GM19438 (cell line): Measurements from ENCODE around the gene IFT43.

Experiments used
- ATAC-seq: cut with Tn5 transposase; IDR thresholded peaks from one replicate; pipeline ENCODE4 v1.9.1; 2021; ENCODE audit warnings: low read depth; ENCODE audit not compliant: unreplicated experiment

Gene IFT43

GRCh38 chr14:76067536-76067935, 82.0 kb downstream of the IFT43 start:
- no peak for ATAC-seq

- no peak for ATAC-seq
These were observed 88.2 kb downstream of the IFT43 start for GRCh38 chr14:76073717-76074116.

GRCh38 chr14:76077340-76077739, 91.8 kb downstream of the IFT43 start:
- no peak for ATAC-seq

- ATAC-seq: no peak
These were observed 92.9 kb downstream of the IFT43 start for GRCh38 chr14:76078501-76078900.

- ATAC-seq: no peak
These were observed 94.5 kb downstream of the IFT43 start for GRCh38 chr14:76080025-76080424.

DNA sequence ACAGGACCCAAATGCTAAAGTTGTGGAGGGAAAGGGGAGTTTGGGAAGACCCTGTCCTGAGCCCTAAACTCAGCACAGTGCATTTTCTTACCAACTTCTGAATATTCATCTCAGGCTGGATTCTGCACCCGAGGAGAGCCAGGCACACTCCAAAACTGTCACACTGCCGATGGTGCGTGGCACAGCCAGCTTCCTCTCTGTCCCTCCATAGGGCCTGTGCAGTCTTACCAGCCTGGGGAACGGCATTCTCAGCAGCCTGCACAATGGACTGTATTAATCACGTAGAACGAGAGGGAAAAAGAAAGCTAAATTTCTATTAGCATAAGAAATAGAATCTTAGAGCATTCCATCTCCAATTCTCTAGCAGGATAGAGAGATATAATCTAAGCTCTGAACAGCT, 94.9 kb downstream of the IFT43 start:
- ATAC-seq: no peak

- ATAC-seq: no peak
These were observed 96.1 kb downstream of the IFT43 start for GRCh38 chr14:76081642-76082041.

DNA sequence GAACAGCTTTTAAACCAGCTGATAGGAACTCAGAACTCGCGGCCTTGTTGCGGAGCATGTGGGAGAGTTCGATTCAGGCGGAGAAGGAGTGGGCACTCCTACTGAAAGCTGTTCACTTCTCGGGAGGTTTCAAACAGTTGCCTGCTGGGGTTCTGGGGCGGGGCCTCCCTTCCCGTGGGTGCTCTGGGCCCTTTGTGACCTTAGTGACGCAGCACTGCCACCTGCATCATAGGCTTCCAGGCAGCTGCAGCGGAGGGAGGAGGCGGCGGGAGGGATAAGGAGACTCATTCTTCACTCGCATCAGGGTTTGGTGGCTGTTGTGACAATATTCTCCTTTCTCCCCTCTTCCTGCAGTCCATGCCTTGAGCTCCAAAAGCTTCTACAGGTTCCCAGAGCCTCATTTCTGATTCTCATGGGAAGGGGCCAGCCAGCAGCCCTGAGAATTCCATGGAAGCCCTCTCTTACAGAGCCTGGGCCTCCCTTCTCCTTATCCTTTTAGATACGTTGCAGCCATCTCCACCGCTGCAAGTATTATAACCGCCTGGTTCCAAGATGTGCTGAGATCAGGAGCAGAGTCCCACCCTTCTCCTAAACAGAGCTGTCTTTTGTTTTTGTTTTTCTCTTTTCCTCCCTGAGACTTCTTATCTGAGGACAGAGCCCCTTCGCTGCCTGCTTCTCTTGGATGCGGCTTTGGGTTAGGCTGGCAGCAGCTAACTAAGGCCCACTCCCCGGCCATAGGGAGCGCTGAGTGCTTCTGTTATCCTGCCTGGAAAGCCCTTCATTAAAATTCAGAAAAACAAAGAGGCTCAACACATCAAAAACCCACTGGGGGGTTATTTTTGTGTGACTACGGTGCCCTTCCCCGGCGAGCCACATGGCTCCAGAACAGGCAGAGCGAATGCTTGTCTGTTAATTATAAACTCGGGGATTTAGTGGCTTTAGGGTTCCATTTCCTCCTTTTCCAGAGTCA, 98.5 kb downstream of the IFT43 start:
- ATAC-seq: no peak

- ATAC-seq: no peak
These were observed 99.8 kb downstream of the IFT43 start for GRCh38 chr14:76085358-76085757.

DNA sequence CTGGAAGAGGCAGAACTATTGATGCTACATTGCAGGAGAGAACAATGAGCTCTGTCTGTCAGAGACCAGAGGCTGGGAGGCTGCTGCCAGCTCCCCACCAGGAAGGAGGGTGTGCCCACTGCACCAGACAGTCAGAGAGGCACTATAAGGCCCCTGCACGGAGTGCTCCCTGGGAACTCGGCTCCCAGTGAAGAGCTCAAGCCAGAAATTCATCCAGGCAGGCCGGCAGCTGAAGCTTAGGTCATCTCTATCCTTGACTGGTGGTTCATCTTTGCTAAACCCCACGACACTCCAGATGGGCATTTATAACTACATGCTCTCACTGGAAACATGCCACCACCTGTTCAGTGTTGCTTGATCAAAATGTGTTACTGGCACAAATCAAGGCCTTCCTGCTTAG, 101.1 kb downstream of the IFT43 start:
- no peak for ATAC-seq

- ATAC-seq: no peak
These were observed 102.8 kb downstream of the IFT43 start for GRCh38 chr14:76088326-76088725.

DNA sequence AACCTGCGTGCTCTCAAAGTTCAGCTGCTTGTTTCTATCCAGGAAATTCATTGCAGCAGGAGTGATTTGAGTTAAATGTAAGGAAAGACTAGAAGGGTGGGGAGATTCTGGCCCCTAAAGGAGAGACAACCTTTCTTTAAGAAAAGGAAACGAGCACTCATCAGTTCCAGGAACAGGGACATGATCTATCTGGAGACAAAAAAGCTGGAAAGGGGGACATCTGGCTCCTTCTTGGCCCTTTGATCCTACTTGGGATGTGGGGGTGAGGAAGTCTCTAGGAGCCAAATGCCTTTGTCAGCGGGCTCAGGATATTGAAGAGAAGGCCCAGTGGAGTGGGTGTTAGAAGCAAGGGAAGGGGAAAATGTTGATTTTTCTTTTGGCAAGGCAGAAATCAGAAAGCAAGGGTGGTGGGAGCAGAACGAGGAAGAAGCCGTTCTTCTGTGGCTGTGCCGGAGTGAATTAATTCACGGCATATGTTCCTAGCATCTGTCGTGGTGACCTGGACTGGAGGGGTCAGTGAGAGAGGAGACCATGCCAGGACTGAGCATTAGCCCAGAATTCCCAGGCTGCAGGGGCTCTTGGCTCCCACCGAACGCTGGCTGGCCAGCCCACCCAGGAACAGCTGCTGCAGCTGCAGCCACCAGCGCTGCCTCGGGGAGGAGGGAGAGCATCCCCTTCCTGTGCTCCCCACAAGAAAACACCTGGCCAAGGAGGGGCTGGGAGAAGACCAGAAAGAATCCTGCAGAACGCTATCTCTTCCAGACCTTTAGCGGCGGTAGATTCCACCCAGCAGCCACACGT, 103.4 kb downstream of the IFT43 start:
- no peak for ATAC-seq

- ATAC-seq: no peak
These were observed 104.0 kb downstream of the IFT43 start for GRCh38 chr14:76089575-76089974.

DNA sequence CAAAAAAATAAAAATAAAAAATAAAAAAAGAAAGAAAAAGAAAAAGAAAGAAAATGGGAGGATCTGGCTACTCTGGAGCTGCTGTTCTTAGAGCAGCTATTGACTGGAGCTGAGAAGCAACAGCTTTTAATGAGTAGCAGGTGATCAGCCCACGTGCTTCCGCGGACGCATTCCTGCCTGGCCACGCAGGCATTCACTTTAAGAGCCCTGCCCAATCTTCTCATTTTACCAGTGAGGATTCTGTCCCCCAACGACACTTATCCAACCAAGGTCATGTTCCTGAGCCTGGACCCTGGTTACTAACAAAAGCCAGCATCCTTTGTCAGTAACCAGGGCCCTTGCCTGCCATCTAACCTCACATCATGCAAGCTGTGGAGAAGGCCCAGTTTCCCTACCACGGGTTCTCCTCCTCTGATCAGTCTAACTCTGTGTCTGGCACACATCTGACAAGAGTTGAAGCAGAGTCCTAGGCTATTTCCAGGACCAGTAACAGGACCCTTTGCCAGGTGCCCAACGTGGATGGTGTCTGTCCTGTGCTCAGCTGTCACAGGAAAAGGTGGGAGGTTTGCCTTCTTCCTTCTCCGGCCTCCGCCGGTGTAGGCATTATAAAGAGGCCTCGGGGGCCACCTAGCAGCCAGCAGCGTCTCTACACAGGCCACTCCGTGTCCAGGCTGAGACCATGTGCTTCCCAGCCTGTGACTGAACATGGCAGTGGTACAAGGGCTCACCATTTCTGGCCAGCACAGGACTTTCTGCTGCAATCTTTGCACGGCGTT, 105.2 kb downstream of the IFT43 start:
- ATAC-seq: no peak

DNA sequence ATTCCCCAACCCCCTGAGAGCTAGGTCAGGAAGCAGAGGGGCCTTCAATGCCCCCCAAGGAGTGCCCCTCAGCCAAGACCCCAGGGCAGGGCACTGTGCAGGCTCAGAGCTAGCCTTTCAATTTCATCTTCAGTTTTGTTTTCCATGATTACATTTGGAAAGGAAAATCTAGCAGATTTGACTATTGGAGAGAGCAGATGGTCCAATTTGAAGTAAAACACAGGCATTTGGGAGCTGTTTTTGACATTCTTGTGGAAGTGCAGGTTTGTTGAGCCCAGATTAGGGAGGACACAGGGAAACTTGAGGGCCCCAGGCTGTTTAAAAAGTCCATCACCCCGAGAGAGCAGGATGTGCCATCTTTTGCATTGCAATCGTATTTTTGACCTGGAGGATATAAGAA, 107.5 kb downstream of the IFT43 start:
- ATAC-seq: no peak

DNA sequence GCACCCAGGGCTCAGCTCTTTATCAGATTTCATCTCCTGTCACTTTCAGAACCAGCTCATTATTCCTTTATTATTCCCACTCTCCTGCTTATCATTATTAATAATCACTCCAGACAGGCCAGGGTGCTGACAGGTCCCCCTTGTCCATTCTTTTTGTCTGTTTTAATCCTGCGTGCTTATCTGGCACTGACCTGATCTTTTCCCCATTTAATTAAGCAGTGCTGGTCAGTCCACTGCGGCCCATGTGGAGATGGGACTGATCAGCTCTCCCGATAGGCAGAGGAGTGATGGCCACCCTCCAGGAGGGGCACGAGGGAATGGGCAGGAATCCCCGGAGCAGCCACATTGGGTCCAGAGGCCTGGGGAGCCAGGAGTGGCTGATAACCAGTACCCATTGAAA, 110.7 kb downstream of the IFT43 start:
- no peak for ATAC-seq

GRCh38 chr14:76097547-76097946, 112.0 kb downstream of the IFT43 start:
- ATAC-seq: no peak

- no peak for ATAC-seq
These were observed 112.5 kb downstream of the IFT43 start for GRCh38 chr14:76098047-76098446.

- ATAC-seq: no peak
These were observed 113.5 kb downstream of the IFT43 start for GRCh38 chr14:76098916-76099675.

DNA sequence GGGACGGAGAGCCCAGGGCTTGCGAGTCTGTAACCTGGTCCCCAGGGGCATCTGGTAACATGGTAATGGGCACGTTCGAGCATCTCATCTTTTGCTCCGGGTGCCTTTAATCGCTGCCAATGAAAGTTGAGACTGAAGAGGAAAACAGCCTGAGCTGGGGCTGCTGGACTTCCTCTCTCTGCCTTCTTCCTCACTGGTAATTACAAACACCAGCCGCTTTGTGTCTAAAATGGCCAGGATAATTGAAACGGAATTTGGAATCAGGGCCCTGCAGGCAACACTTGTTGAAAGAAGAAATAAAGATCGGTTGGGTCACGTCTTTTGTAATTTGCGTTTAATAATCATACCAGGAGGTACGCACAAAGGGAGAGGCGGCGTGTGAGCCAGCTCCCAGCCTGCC, 114.7 kb downstream of the IFT43 start:
- no peak for ATAC-seq
